H9 (cell line): ENCODE results near the gene IKZF1. TPM values are rescaled to one million over a fixed set of nuclear protein-coding genes. Genes with fewer than 3 reads are reported as not detected.

Source experiments
- DNase-seq: peaks from one replicate; pipeline ENCODE4 v3.0.0-alpha.2; 2017
- H2AFZ ChIP-seq: one replicate; pipeline ENCODE4 v1.6.1; 2013; ENCODE audit warnings: mild to moderate bottlenecking, low read length, control low read depth, moderate library complexity
- H2AK5ac ChIP-seq: 2 replicates; pipeline ENCODE4 v1.6.1; 2013; ENCODE audit warnings: low read length, control low read depth, mixed read lengths; ENCODE audit not compliant: insufficient read length
- H2BK120ac ChIP-seq: one replicate; pipeline ENCODE4 v1.6.1; 2013; ENCODE audit warnings: low read depth, mild to moderate bottlenecking, low read length, control low read depth, inconsistent platforms; ENCODE audit not compliant: poor library complexity, severe bottlenecking
- H2BK12ac ChIP-seq: 2 replicates; pipeline ENCODE4 v1.6.1; 2013; ENCODE audit warnings: low read length, control low read depth, mixed read lengths, low read depth; ENCODE audit not compliant: insufficient read length
- H2BK15ac ChIP-seq: 2 replicates; pipeline ENCODE4 v1.6.1; 2013; ENCODE audit warnings: low read depth, low read length, control low read depth
- H2BK20ac ChIP-seq: one replicate; pipeline ENCODE4 v1.6.1; 2013; ENCODE audit warnings: low read depth, mild to moderate bottlenecking, low read length, control low read depth, inconsistent platforms; ENCODE audit not compliant: poor library complexity, severe bottlenecking
- H2BK5ac ChIP-seq: 2 replicates; pipeline ENCODE4 v1.6.1; 2013; ENCODE audit warnings: low read length, control low read depth, mixed read lengths; ENCODE audit not compliant: insufficient read length
- H3K14ac ChIP-seq: 2 replicates; pipeline ENCODE4 v1.6.1; 2013; ENCODE audit warnings: low read length, control low read depth; ENCODE audit not compliant: insufficient read depth
- H3K18ac ChIP-seq: 2 replicates; pipeline ENCODE4 v1.6.1; 2013; ENCODE audit warnings: low read depth, mild to moderate bottlenecking, mixed read lengths, low read length, control low read depth; ENCODE audit not compliant: insufficient read length
- H3K23ac ChIP-seq: 2 replicates; pipeline ENCODE4 v1.6.1; 2013; ENCODE audit warnings: low read length, control low read depth, mixed read lengths, low read depth; ENCODE audit not compliant: insufficient read length
- H3K23me2 ChIP-seq: 2 replicates; pipeline ENCODE4 v1.6.1; 2013; ENCODE audit warnings: low read depth, mild to moderate bottlenecking, mixed read lengths, low read length, control low read depth; ENCODE audit not compliant: insufficient read length, poor library complexity, severe bottlenecking
- H3K27ac ChIP-seq: 2 replicates; pipeline ENCODE4 v1.5.1; 2013; ENCODE audit warnings: low read length, control low read depth, mixed read lengths, low read depth; ENCODE audit not compliant: insufficient read length
- H3K27me3 ChIP-seq: 2 replicates; pipeline ENCODE4 v1.6.1; 2013; ENCODE audit warnings: low read length, control low read depth, inconsistent platforms; ENCODE audit not compliant: insufficient read depth
- H3K4ac ChIP-seq: 2 replicates; pipeline ENCODE4 v1.6.1; 2013; ENCODE audit warnings: low read depth, mild to moderate bottlenecking, control low read depth, inconsistent platforms, low read length, moderate library complexity
- H3K4me1 ChIP-seq: 2 replicates; pipeline ENCODE4 v1.6.1; 2013; ENCODE audit warnings: low read length, control low read depth, inconsistent platforms; ENCODE audit not compliant: insufficient read depth
- H3K4me2 ChIP-seq: 2 replicates; pipeline ENCODE4 v1.6.1; 2013; ENCODE audit warnings: low read length, control low read depth, mixed read lengths; ENCODE audit not compliant: insufficient read length, insufficient read depth
- H3K56ac ChIP-seq: 2 replicates; pipeline ENCODE4 v1.6.1; 2013; ENCODE audit warnings: low read depth, mild to moderate bottlenecking, mixed read lengths, low read length, control low read depth; ENCODE audit not compliant: insufficient read length
- H3K79me1 ChIP-seq: 2 replicates; pipeline ENCODE4 v1.6.1; 2013; ENCODE audit warnings: low read depth, mild to moderate bottlenecking, moderate library complexity, low read length, control low read depth, inconsistent platforms; ENCODE audit not compliant: insufficient read depth, poor library complexity, severe bottlenecking
- H3K79me2 ChIP-seq: 2 replicates; pipeline ENCODE4 v1.6.1; 2013; ENCODE audit warnings: low read length, control low read depth, inconsistent platforms; ENCODE audit not compliant: insufficient read depth
- H3K9ac ChIP-seq: 2 replicates; pipeline ENCODE4 v1.6.1; 2013; ENCODE audit warnings: low read length, control low read depth, mixed read lengths; ENCODE audit not compliant: insufficient read length; ENCODE audit errors: extremely low read depth
- H3K9me3 ChIP-seq: one replicate; pipeline ENCODE4 v1.6.1; 2013; ENCODE audit warnings: low read depth, low read length, inconsistent platforms; ENCODE audit not compliant: control insufficient read depth
- H3T11ph ChIP-seq: one replicate; pipeline ENCODE4 v1.6.1; 2013; ENCODE audit warnings: mild to moderate bottlenecking, low read length, control low read depth, inconsistent platforms
- H4K20me1 ChIP-seq: one replicate; pipeline ENCODE4 v1.6.1; 2013; ENCODE audit not compliant: control insufficient read depth, insufficient read length, insufficient read depth
- H4K5ac ChIP-seq: 2 replicates; pipeline ENCODE4 v1.6.1; 2013; ENCODE audit warnings: low read depth, mild to moderate bottlenecking, mixed read lengths, low read length, control low read depth; ENCODE audit not compliant: insufficient read length
- H4K8ac ChIP-seq: replicated peaks from 2 replicates; pipeline ENCODE4 v1.6.1; 2013; ENCODE audit warnings: low read length, control low read depth, mixed read lengths, low read depth; ENCODE audit not compliant: insufficient read length
- H4K91ac ChIP-seq: 2 replicates; pipeline ENCODE4 v1.6.1; 2013; ENCODE audit warnings: low read depth, mild to moderate bottlenecking, moderate library complexity, mixed read lengths, low read length, control low read depth; ENCODE audit not compliant: insufficient read length
- H3K27ac Mint-ChIP-seq, 3 experiments: 2 replicates in 2 of 3; 3 replicates in 1 of 3; pipeline ENCODE4 v1.8.0; 2020 to 2021; ENCODE audit warnings: mixed read lengths in 3 of 3, mild to moderate bottlenecking in 1 of 3, moderate library complexity in 1 of 3
- H3K27me3 Mint-ChIP-seq: 2 replicates; pipeline ENCODE4 v1.8.0; 2021; ENCODE audit warnings: low read depth, mild to moderate bottlenecking, moderate library complexity, mixed read lengths
- H3K36me3 Mint-ChIP-seq, 3 experiments: 2 replicates in 2 of 3; 3 replicates in 1 of 3; pipeline ENCODE4 v1.8.0; 2020 to 2021; ENCODE audit warnings: low read depth in 3 of 3, mixed read lengths in 3 of 3; ENCODE audit not compliant: insufficient read depth in 1 of 3
- H3K4me1 Mint-ChIP-seq, 2 experiments: 2 replicates each; pipeline ENCODE4 v1.8.0; 2020; ENCODE audit warnings: mixed read lengths in 2 of 2
- H3K4me3 Mint-ChIP-seq, 2 experiments: 2 replicates in 1 of 2; 3 replicates in 1 of 2; pipeline ENCODE4 v1.8.0; 2020 to 2021; ENCODE audit warnings: mild to moderate bottlenecking in 2 of 2, mixed read lengths in 2 of 2, moderate library complexity in 1 of 2
- H3K9me3 Mint-ChIP-seq, 2 experiments: 2 replicates in 1 of 2; 3 replicates in 1 of 2; pipeline ENCODE4 v1.8.0; 2020; ENCODE audit warnings: mild to moderate bottlenecking in 2 of 2, mixed read lengths in 2 of 2, moderate library complexity in 1 of 2
- CTCF ChIP-seq: fragments of 200-600 bp; sonication (generic); conservative IDR thresholded peaks from 3 replicates; pipeline ENCODE4 v1.8.0; 2021; ENCODE audit warnings: antibody characterized with exemption, mild to moderate bottlenecking
- WGBS: extraction: QIAGEN DNeasy Blood & Tissue Kit; methylation state at CpG from one replicate; pipeline ENCODE4 v1.1.7; 2013; ENCODE audit warnings: missing lambda C conversion rate, low lambda C conversion rate, mixed read lengths; ENCODE audit not compliant: insufficient read length; ENCODE audit errors: extremely low coverage; 5-methylcytosine and 5-hydroxymethylcytosine counted together
- total RNA-seq: library from RNA; stranded (reverse); gene quantifications from 2 replicates; pipeline ENCODE4 v1.2.1, GENCODE V29; 2021

Gene IKZF1
- total RNA-seq, 1 experiment from 2014 or later, result 0.98 TPM

GRCh38 chr7:50304911-50305582 lies 531 bp downstream of the IKZF1 start:
- H3K23ac ChIP-seq, result no peak overlapping the region
- H3K4me1 ChIP-seq, result no peaks in the 10 kb centered on the region
- peaks cover 7% of the 10 kb centered on the region for H3K23me2 ChIP-seq
- no peak overlapping the region for H2BK15ac ChIP-seq
- H3K9me3 ChIP-seq, result no peaks in the 10 kb centered on the region
- H3K27ac ChIP-seq, result no peak overlapping the region
- no peak overlapping the region for H2BK120ac ChIP-seq
- H3K36me3 Mint-ChIP-seq, result no peaks in the 10 kb centered on the region; a peak in 1 of 7 replicates
- peaks cover 76% of the 10 kb centered on the region for H3K27me3 Mint-ChIP-seq
- H3K27me3 ChIP-seq, result peaks cover 18% of the 10 kb centered on the region; the same call in 1 of the 2 replicates
- no peak for DNase-seq
- no peak overlapping the region for H2AFZ ChIP-seq
- TF ChIP-seq CTCF, result no peak
- no peak overlapping the region for H3K4ac ChIP-seq
- H3K4me1 Mint-ChIP-seq, result peaks cover 19 to 24% of the 10 kb centered on the region in 2 experiments
- no peak overlapping the region for H3K14ac ChIP-seq
- no peaks in the 10 kb centered on the region for H3K79me2 ChIP-seq
- WGBS, result no CpG with 5 or more reads among the region's 20 CpGs
- H2BK12ac ChIP-seq, result no peak overlapping the region
- H3K56ac ChIP-seq, result no peak overlapping the region
- H2BK20ac ChIP-seq, result no peak overlapping the region
- no peak overlapping the region for H3K18ac ChIP-seq
- H3K27ac Mint-ChIP-seq, result no peak overlapping the region
- H2AK5ac ChIP-seq, result no peak overlapping the region
- no peak overlapping the region for H4K5ac ChIP-seq
- H3K4me2 ChIP-seq, result peak overlapping the region; percentile 59
- no peak overlapping the region for H4K91ac ChIP-seq
- H3K9me3 Mint-ChIP-seq, result peaks cover 0 to 7% of the 10 kb centered on the region in 2 experiments; a peak in 2 of 5 replicates
- H3K79me1 ChIP-seq, result no peaks in the 10 kb centered on the region
- H3K4me3 Mint-ChIP-seq, result peak overlapping the region; percentile 66 to 83
- no peak overlapping the region for H4K8ac ChIP-seq
- H4K20me1 ChIP-seq, result no peaks in the 10 kb centered on the region
- no peak overlapping the region for H3K9ac ChIP-seq
- H2BK5ac ChIP-seq, result no peak overlapping the region
- H3T11ph ChIP-seq, result no peak overlapping the region
